Globus pallidus (tissue), 1 donor: ENCODE data around the gene IL17F.
"Not testable (repeated sequence)": the region's sequence is repeated elsewhere in the genome, so short reads cannot be mapped to it uniquely, and the experiment has no call there.

Source experiments
- DNase-seq: peaks from one replicate; pipeline ENCODE4 v3.0.0-alpha.2; 2015; ENCODE audit warnings: low spot score

The IL17F gene

DNA sequence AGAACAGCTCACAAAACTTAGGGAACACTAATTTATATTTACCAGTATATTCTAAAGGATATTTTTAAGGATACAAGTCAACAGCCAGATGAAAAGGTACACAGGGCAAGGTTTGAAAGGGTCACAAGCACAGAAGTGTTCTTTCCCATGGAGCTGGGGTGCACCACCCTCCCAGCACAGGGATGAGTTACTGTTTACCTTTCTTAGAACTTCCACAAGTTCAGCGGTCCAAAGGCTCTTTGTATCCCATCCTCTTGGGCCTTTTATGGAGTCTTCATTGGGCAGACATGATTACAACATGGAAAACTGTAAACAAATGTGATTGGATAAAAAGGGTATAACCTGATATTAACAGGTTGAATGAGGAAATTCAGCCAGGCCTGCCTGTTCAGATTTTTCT, 1.1 kb upstream of the IL17F start:
- no peak for DNase-seq

DNA sequence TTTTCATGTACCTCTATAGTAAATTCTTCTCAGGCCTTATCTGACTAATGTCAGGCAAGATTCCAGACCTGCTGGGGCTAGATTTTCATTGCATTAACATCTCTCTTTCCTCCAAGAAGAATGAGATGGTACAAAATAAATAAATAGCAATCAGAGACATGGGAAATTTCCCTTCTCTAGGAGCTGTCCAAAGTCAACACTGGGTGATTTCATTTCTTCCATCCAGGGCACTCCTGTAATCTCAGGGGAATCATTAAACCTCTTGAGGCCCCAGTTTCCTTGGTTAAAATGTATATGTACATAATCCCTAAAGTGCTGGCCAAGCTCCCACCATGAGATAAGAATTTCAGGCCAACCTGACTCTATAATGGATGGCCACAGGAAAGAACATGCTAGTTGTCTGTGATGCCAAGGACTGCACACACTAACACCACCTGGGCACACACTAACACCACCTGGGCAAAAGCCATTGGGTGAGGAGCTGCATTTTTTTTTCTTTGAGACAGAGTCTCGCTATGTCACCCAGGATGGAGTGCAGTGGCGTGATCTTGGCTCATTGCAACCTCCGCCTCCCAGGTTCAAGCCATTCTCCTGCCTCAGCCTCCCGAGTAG, 912 bp downstream of the IL17F start:
- no peak for DNase-seq

DNA sequence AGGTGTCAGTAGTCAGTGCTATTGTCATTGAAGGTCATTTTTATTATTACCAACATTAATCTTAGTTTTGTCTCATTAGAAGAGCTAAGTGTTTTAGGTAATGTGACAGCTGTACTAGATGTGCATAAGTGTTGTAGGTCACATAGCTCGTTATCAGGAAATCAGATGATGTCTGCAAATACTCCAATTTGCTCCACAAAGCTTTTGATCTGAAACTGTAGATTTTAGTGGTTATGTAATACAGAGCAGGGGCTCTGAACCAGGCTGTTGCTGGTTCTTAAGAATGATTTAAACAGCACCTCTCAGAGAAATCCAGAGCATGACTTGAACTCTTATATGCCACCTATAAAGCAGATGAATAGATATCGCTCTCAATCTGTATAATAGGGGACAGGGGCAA, 2.5 kb downstream of the IL17F start:
- no peak for DNase-seq

DNA sequence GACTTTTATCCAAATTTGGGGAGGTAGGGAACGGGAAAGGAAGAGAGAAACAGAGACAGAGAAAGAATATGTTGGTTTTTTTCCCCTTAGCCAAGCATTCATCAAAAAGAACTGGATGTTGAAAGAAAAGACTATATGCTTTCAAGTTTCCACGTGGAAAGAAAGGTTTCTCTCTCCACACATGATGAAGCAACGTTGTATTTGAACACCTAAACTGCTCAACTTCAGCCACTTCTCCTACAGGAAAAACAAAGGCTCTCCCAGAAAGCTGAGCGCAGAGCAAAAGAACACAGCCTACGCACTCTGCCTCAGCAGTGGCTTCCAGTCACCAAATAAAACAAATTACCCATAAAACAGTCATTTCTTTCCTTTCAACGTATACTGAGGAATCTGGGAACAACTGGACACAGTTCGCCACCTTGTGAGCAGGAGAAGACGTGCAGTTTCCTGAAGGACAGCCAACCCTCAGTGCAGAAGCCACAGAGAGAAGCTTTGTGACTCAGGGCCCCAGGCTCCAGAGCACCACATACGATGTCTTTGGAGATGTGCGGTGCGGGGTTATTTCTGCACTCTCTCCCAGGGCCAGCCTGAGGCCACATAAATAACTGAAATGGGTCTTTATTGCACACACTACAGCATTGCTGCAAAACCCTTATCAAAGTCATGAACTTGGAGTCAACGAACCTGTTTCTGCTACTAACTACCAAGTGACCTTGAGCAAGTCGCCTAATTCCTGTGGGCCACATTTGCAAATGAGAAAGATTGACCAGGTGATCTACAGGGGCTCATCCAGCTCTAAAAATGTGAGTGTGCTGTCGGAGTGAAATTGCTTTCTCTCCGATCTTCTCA, 10.1 kb downstream of the IL17F start:
- no peak for DNase-seq

DNA sequence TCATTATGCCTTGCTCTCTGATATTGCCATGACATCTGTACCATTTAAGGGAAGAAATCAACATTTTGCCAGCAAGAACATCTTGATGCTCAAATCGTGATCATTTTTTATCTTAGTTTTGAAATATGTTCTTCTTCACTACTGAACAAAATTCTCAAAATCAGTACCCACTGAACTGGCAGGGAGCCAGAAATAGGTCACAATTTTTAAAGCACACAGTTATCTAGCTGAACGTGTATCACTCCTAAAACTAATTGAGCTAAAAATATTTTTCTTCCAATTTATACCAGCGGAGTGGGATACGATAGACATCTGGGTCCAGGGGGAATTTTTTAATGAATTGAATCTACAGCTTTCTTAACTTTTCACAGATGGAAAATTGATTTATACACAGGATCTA, 11.3 kb downstream of the IL17F start:
- DNase-seq, result no peak

DNA sequence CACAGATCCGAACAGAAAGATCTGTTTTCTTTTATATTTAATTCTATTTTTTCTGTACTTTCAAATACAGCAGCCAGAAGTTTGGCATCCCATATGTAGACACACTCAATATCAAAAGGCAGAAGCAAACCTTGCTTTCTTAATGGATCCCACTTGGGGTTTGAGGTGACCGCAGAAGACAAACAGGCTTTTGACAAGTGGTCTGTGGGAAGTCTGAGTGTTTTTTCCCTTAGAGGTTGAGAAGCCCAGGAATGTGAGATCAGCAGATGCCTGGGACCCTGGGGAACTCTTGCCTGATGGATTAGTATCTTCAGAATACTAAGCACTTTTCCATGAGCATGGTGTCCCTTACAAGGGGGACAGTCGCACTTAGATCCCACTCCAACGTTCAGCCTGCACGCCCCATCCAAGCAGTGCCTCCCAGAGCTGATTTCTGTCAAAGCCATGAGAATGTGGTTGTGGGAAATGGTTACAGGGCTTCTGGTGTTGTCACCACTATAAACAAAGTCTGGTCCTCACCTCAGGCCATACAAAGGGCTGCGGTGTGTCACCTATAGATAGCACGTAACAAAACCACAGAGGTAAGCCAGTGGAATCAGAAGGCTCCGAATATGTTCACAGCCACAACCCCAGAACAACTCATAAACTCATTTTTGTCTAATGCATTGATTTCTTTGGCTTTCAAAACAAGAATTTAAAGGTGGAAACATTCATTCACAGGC, 12.7 kb downstream of the IL17F start:
- DNase-seq, result no peak

DNA sequence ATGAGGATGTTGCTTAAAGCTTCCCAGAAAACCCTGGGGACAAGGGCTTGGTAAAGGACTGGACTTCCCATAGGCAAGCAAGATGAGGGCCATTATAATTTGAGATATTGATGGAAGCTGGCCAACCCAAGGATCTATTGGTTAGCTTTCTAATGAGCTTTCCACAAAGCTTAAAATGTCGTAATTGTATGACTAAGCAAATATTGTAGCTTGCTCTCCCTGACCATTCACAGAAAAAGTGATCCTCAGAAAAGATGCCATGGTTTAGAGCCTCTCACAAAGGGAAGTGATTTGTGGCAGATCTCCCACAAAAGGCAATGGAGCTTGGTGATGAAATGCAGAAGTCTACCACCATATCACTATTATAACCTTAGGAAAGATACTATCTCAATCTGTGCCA, 13.6 kb downstream of the IL17F start:
- DNase-seq, result no peak

DNA sequence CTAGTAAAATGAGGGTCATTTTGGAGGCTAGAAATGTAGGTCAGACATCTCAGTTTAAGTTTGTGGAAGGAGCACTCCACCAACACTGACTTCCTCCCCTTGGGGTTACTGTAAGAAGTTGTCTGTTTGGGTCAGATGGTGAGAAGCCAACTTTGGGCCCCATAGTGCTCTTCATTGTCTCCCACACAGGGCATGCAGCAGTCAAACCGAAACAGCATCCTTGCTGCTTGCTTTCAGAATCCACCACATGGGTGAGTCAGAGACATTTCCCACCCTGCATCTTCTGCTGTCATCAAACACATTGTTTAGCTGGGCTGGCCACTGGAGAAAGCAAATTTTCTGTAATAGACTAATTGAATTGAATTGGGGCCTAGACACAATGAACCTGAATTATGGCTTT, 16.8 kb downstream of the IL17F start:
- DNase-seq, result no peak

DNA sequence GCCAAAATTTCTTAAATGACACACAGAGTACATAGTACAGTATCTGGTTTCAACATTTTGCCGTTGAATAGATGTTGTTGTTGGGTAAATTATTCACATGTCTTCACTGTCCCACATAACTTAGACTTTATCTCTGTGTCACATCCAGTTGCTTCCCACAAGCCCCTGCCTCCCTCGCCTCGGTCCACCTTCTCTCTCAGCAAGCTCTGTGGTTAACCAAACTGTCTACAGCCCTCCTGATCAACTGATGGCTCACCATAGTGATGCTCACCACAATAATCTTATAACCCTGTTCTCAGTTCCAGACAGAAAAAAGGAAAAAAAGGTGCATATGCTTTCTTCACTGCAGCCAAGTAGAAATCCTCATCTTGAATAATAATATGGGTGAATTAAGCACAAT, 23.0 kb downstream of the IL17F start:
- no peak for DNase-seq

DNA sequence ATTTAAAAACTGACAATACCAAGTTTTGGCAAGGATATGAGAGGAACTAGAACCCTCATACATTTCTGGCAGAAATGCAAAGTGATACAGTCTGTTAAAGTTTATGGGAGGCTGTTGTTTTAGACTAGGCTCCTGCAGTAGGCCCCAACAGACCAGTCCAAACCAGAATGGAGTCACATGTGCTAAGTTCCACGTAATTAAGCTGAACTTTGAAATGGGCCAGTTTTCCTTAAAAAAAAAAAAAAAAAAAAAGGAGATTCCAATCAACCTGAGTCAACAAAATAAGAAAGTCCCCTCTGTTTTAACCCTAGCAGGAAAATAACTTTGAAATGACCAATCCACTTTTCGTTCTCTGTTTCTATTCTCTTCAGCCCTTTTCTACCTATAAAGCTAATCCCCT, 26.5 kb downstream of the IL17F start:
- DNase-seq, result no peak

DNA sequence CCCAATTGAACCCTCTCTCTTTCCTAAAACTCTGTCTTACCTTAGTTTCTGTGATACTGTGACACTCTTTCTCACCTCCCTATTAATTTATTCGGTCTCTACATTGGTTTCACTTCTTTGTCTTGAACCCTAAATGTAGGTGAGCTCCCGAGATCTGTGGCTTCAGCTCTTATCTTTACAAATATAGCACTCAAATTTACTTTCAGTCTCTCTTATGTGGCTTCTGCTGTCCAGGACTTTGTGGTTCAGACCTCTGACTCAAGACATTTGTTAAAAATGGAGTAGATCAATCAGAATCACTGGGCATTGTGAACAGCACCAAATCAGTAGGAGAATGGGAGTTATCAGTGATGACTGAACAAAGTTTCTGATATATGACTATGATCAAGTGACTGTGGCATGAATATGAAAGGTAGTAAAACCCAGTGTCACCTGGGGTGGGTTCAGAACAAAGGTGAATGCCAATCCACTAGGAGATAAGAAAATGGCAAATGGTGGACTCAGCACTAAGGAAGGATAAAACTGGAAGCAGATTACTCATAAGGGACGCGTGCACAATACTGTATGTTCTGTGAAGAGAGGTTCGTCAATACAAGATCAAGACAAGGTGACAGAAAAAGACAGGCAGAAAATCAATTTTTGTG, 27.2 kb downstream of the IL17F start:
- no peak for DNase-seq

DNA sequence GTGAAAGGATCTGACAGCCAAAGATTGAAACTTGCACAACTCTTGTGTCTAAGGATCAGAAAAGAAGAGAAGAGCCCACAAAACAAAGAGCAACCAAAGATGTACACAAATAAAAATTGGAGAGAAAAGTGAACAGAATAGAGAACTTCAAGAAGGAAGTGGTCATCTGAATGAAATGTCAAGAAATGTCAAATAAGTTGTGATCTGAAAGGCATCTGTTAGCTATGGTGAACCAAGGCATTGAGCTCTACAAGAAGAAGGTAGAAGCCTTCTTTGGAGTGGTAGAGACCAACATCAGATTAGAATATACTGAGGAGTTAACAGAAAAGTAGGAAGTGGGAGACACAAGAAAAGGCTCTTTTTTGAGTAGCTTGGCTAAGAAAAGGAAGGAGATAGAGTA, 28.5 kb downstream of the IL17F start:
- DNase-seq, result no peak

DNA sequence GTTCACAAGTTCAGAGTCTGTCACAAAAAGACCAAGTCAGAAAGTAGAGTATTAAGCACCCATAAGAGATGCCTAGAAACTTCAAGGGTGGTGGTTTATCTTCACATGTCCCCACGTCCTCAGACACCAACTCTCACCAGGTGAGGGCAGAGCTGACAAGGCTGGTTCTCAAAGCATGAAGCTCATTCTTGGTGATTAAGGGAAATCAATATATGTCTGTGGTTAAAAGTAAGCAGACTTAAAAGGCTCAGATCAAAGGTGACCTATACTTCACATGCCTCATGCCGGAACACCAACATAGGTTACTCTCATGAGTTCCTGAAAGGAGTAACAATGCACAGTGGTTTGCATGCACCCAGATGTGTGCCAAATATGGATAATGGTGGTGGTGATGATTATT, 31.2 kb downstream of the IL17F start:
- no peak for DNase-seq

DNA sequence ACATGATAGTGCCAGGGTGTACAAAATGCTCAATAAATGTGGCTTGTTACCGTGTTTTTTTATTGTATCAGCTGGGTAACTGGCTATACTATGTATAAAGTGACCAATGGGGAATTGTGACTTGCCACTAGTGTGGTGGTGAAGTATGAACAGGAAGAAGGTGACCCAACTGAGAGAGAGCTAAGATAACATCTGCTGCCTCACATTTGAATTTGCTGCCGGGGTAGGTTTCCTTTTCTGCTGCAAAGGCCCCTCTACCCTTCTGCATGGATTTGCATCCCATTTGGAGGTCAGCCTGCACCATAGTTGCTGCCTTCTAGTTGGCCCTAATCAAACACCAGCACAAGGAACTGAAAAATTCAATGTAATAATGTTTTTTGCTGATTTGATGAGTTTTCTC, 34.1 kb downstream of the IL17F start:
- no peak for DNase-seq

DNA sequence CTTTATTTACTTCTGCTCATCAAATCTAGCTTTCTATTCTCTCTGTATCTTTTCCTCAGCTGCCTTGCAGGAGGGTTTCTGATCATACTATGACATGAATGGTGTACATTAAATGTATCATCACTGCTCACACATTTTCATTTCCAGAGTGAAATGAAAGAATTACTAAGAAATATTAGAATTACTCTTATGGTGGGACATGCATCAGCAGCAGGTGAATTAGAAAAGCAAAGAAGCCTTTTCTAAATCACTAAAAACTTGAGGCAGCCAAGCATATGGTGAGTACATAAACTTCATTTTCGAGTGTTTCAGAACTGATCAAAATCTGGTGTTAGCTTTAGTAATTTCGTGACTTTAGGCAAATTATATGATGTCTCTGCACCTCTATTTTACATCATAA, 34.5 kb downstream of the IL17F start:
- no peak for DNase-seq

DNA sequence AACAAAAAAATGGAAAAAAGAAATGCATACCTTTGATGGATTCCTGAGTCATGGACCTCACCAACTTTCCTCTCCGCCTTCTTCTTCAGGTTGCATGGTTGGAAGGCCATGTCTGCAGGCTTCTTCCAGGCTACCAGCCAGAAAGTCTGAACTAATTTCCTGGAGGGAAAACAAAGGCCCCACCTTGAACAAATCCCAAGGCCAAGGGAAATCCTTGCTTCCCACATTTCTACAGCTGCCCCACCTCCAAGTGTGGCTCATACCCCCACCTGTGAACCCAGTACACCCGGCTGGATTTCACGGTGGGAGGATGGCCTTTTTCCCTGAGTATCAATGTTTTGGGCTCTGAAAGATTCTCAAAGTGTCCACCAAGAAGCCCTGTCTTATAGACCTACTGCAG, 35.7 kb downstream of the IL17F start:
- no peak for DNase-seq

DNA sequence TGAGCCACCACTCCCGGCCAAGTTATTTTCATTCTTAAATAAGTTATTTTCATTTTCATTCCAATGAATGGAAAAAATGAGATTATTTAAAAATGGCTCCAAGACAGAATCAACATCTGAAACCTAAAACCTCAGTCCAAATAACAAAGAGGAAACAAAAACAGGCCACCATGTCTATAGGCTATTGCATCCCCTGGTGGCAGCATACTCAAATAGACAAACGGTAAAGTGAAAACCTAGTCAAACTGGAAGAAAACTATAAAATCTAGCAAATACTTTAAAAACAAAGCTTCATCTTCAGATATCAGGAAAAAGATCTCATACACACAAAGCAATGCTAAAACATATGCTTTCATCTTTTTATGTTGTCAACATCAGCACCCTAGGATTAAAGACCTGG, 37.2 kb downstream of the IL17F start:
- DNase-seq, result no peak

DNA sequence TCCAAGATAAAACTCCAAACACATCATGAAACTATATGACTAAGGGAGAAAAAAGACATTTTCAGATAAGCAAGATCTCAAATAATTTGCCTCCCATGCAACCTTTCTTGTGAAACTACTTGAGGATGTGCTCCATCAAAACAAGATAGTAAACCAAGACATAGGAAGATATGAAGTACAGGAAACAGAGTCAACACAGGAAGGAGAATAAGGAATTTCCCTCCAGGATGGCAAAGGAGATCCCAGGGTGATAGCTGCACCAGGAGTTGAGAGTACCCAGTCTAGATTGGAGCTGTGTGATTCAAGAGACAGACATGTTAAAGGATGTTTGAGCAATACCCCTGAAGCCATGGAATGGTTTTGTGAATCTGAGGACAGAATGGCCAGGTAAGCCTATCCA, 42.8 kb downstream of the IL17F start:
- no peak for DNase-seq

DNA sequence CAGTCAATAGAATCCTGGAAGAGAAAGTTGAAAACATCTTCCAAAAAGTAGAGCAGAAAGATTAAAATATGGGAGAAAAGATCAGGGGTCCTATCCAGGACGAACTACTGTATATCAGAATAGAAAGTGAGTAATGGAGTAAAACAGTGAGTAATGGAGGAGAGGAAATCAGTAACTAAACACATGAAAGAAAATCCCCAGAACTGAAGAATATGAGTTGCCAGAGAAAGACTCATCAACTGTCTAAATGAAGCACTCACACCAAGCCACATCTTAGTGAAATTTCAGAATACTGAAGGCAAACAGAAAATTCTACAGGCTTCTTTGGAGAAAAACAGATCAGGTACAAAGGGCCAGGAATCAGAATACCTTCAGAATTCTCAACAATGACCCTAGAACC, 43.3 kb downstream of the IL17F start:
- DNase-seq, result no peak

DNA sequence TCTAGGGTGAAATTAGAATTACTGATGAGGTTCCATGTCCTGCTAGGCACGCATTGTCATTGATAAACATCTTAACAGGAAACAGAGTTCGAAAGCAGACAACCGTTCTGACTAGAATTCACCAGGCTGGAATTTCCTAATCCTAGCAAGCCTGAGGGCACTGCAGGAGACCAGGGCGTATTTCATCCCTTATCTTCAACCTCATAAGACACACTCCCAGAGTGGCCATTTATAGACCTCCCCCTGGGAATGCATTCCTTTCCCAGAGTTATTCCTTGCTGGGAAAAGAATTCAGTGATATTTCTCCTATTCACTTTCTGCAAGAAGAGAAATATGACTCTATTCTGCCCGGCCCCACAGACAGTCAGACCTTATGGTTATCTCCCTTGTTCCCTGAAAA, 44.2 kb downstream of the IL17F start:
- DNase-seq, result not testable (repeated sequence)

DNA sequence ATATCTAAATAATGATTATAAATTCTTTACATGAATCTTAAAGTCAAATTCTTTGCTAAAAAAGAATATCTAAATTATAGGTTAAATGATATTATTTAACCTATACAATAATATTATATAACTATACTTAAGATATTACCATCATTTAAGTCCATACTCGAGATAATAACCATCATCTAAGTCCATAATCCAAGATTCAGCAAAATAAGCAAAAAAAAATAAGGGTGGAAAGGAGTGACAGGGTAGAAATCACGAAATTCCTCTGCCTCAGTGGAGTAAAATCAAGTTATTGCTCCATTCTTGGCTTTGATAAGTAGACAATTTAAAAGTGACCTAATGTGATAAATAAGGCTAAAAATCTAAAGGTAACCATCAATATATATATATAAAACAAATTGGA, 48.4 kb downstream of the IL17F start:
- no peak for DNase-seq

DNA sequence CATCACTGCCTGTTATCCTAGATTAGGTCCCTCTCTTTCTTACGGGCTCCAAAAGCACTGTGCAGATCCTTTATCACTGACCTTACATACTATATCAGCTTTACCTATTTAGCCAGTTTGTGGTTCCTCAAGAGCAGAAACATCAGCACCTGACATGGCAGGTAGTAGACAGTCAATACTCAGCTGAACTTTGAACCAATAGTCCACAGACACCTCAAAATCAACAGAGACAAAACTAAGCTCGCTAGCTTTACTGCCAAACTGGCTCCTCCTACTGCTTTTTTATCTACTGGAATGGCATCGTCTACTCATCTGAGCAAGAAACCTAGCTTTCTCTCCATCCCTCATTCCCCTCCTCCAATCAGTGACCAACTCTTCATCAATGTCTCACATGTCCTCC, 52.5 kb downstream of the IL17F start:
- DNase-seq, result no peak

DNA sequence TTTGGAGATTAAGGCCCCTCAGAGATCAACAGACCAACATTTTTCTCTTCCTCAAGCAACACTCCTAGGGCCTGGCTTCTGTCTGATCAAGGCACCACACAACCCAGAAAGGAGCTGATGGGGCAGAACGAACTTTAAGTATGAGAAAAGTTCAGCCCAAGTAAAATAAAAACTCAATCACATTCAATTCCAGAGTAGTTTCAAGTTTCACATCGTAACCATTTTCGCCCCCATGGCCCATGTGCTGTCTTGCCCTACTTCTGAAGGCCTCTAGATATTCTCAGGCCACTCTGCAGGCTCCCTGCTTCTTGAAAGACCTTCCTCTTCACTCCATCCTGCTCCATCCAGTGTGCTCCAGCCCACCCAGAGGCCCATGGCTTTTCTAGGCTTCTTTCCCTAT, 53.9 kb downstream of the IL17F start:
- no peak for DNase-seq
